A549 (cell line): Measurements from ENCODE around the gene NSUN6. TPM values are rescaled to one million over a fixed set of nuclear protein-coding genes. Genes with fewer than 3 reads are reported as not detected.

Source experiments
- ATAC-seq, 2 experiments: fragments of 200-7000 bp in 1 of 2; fragments of >200 bp in 1 of 2; cut with Nextera tagmentation in 1 of 2; cut with Tn5 transposase in 1 of 2; 3 replicates each; pipeline versions ENCODE4 v1.8.0 to v1.9.1; 2018 to 2020; ENCODE audit warnings: mild to moderate bottlenecking in 1 of 2, moderate library complexity in 1 of 2
- CTCF ChIA-PET: fragments of 300-600 bp; sonication (Branson Sonifier 250); formaldehyde crosslinking; extraction: SDS; loops from one replicate; lab custom pipeline; 2021; ENCODE audit warnings: antibody characterized with exemption, inconsistent platforms; lab: Yijun Ruan, JAX
- POLR2A ChIA-PET: fragments of 350-600 bp; formaldehyde crosslinking; extraction: SDS; loops from one replicate; lab custom pipeline; 2021; ENCODE audit warnings: antibody characterized with exemption, inconsistent platforms; lab: Yijun Ruan, JAX
- DNase-seq, 2 experiments: peaks; one replicate each; pipeline versions ENCODE4 v3.0.0 to v3.0.0-alpha.2; 2011 to 2016; ENCODE audit warnings: low read depth in 1 of 2, low spot score in 1 of 2
- FAIRE-seq: peaks from 2 replicates; lab custom pipeline; 2011; peaks lifted over from hg19 to GRCh38; lab: Jason Lieb, UNC
- H3K27ac ChIP-seq, 2 experiments: fragments of >200 bp; sonication (Bioruptor Twin); formaldehyde crosslinking; 3 replicates each; pipeline ENCODE4 v1.5.1; 2016 to 2017
- H3K4me1 ChIP-seq: fragments of >200 bp; sonication (Bioruptor Twin); formaldehyde crosslinking; 3 replicates; pipeline ENCODE4 v1.6.1; 2016
- H3K4me2 ChIP-seq: fragments of >200 bp; sonication (Bioruptor Twin); formaldehyde crosslinking; 3 replicates; pipeline ENCODE4 v1.6.1; 2016
- H3K4me3 ChIP-seq: fragments of >200 bp; sonication (Bioruptor Twin); formaldehyde crosslinking; 3 replicates; pipeline ENCODE4 v1.5.1; 2016
- H3K9me3 ChIP-seq: fragments of >200 bp; sonication (Bioruptor Twin); formaldehyde crosslinking; 3 replicates; pipeline ENCODE4 v1.6.1; 2016
- BCL3 ChIP-seq: fragments of >200 bp; sonication (Bioruptor Twin); formaldehyde crosslinking; IDR thresholded peaks from 3 replicates; pipeline ENCODE4 v1.6.1; 2016
- BHLHE40 ChIP-seq: IDR thresholded peaks from 2 replicates; pipeline ENCODE4 v1.6.1; 2012; ENCODE audit warnings: low read depth, low read length, inconsistent platforms
- CHD2 ChIP-seq: fragments of 150-350 bp; IDR thresholded peaks from 2 replicates; pipeline ENCODE4 v1.6.1; 2014; ENCODE audit warnings: low read length; ENCODE audit not compliant: partially characterized antibody
- CHD4 ChIP-seq: fragments of 200-600 bp; sonication (generic); IDR thresholded peaks from 2 replicates; pipeline ENCODE4 v1.6.1; 2016; ENCODE audit warnings: antibody characterized with exemption, mild to moderate bottlenecking, borderline replicate concordance
- EHF ChIP-seq: fragments of 250-450 bp; sonication (Bioruptor Pico); IDR thresholded peaks from 2 replicates; pipeline ENCODE4 v1.5.0; 2020; ENCODE audit warnings: mild to moderate bottlenecking
- FOSB ChIP-seq: fragments of 250-450 bp; sonication (Bioruptor Pico); IDR thresholded peaks from 2 replicates; pipeline ENCODE4 v1.5.0; 2020; ENCODE audit warnings: mild to moderate bottlenecking, moderate library complexity
- FOXS1 ChIP-seq: fragments of 250-450 bp; sonication (Bioruptor Pico); IDR thresholded peaks from 2 replicates; pipeline ENCODE4 v1.5.0; 2020; ENCODE audit warnings: mild to moderate bottlenecking, moderate library complexity
- GATA3 ChIP-seq: IDR thresholded peaks from 2 replicates; pipeline ENCODE4 v1.6.1; 2012; ENCODE audit warnings: borderline replicate concordance
- HDAC2 ChIP-seq: fragments of 200-600 bp; sonication (generic); IDR thresholded peaks from 2 replicates; pipeline ENCODE4 v1.6.1; 2016
- HEYL ChIP-seq: fragments of 250-450 bp; sonication (Bioruptor Pico); IDR thresholded peaks from 2 replicates; pipeline ENCODE4 v1.8.0; 2021; ENCODE audit warnings: mild to moderate bottlenecking, moderate library complexity
- HMGXB4 ChIP-seq: fragments of 250-450 bp; sonication (Bioruptor Pico); IDR thresholded peaks from 2 replicates; pipeline ENCODE4 v1.5.0; 2021; ENCODE audit warnings: mild to moderate bottlenecking, moderate library complexity, borderline replicate concordance
- HOXA7 ChIP-seq: fragments of 250-450 bp; sonication (Bioruptor Pico); IDR thresholded peaks from 2 replicates; pipeline ENCODE4 v1.5.0; 2020; ENCODE audit warnings: mild to moderate bottlenecking, moderate library complexity
- HOXB13 ChIP-seq: fragments of 250-450 bp; sonication (Bioruptor Pico); IDR thresholded peaks from 2 replicates; pipeline ENCODE4 v1.5.0; 2020; ENCODE audit warnings: low read depth, mild to moderate bottlenecking, moderate library complexity
- HOXB5 ChIP-seq: fragments of 250-450 bp; sonication (Bioruptor Pico); IDR thresholded peaks from 2 replicates; pipeline ENCODE4 v1.5.0; 2020; ENCODE audit warnings: mild to moderate bottlenecking, moderate library complexity
- JUN ChIP-seq, 2 experiments: fragments of >200 bp; sonication (Bioruptor Twin); formaldehyde crosslinking; IDR thresholded peaks; 2 replicates in 1 of 2; 3 replicates in 1 of 2; pipeline ENCODE4 v1.6.1; 2016 to 2017
- JUNB ChIP-seq: fragments of >200 bp; sonication (Bioruptor Twin); formaldehyde crosslinking; IDR thresholded peaks from 2 replicates; pipeline ENCODE4 v1.6.1; 2016
- KDM5A ChIP-seq: fragments of 200-600 bp; sonication (generic); IDR thresholded peaks from 2 replicates; pipeline ENCODE4 v1.6.1; 2016; ENCODE audit warnings: antibody characterized with exemption, mild to moderate bottlenecking
- MAFK ChIP-seq: fragments of 450-650 bp; IDR thresholded peaks from 2 replicates; pipeline ENCODE4 v1.6.1; 2014; ENCODE audit not compliant: partially characterized antibody
- MYC ChIP-seq: IDR thresholded peaks from 2 replicates; pipeline ENCODE4 v1.6.1; 2012; ENCODE audit warnings: mild to moderate bottlenecking, inconsistent platforms, low read length, improper control_type of control experiment, borderline replicate concordance
- NFE2L2 ChIP-seq: fragments of 150-350 bp; conservative IDR thresholded peaks from 2 replicates; pipeline ENCODE4 v1.6.1; 2014; ENCODE audit warnings: low read length
- NPAS2 ChIP-seq: fragments of 250-450 bp; sonication (Bioruptor Pico); IDR thresholded peaks from 2 replicates; pipeline ENCODE4 v1.8.0; 2022; ENCODE audit warnings: mild to moderate bottlenecking, moderate library complexity, borderline replicate concordance
- NR3C1 ChIP-seq: fragments of >200 bp; sonication (Bioruptor Twin); formaldehyde crosslinking; IDR thresholded peaks from 3 replicates; pipeline ENCODE4 v1.6.1; 2017
- PHF8 ChIP-seq: fragments of 200-600 bp; sonication (generic); IDR thresholded peaks from 2 replicates; pipeline ENCODE4 v1.6.1; 2016; ENCODE audit warnings: low read depth, mild to moderate bottlenecking, antibody characterized with exemption, moderate library complexity, borderline replicate concordance
- RCOR1 ChIP-seq: fragments of 150-350 bp; IDR thresholded peaks from 2 replicates; pipeline ENCODE4 v1.6.1; 2014; ENCODE audit warnings: antibody characterized with exemption, low read length, low read depth
- RFX5 ChIP-seq: fragments of 450-650 bp; IDR thresholded peaks from 2 replicates; pipeline ENCODE4 v1.7.1; 2014; ENCODE audit warnings: antibody characterized with exemption, mild to moderate bottlenecking, moderate library complexity
- USF2 ChIP-seq: fragments of 450-650 bp; IDR thresholded peaks from 2 replicates; pipeline ENCODE4 v1.6.1; 2014; ENCODE audit warnings: antibody characterized with exemption
- ZNF302 ChIP-seq: fragments of 250-450 bp; sonication (Bioruptor Pico); IDR thresholded peaks from 2 replicates; pipeline ENCODE4 v1.9.0; 2021; ENCODE audit warnings: inconsistent platforms, mild to moderate bottlenecking, moderate library complexity
- ZSCAN20 ChIP-seq: fragments of 250-450 bp; sonication (Bioruptor Pico); IDR thresholded peaks from 2 replicates; pipeline ENCODE4 v1.8.0; 2022; ENCODE audit warnings: mild to moderate bottlenecking, moderate library complexity
- WGBS: methylation state at CpG from one replicate; pipeline ENCODE4 v1.1.6; 2017; ENCODE audit errors: missing lambda C conversion rate; 5-methylcytosine and 5-hydroxymethylcytosine counted together
- polyA plus RNA-seq, 4 experiments: library from polyadenylated mRNA; depleted of rRNA in 3 of 4; stranded (reverse); fragments of >200 nt; fragmentation: RNase III in 1 of 4; extraction: RNeasy Plus Mini Kit Qiagen cat#74134 plus additional on column Dnase treatment in 1 of 4; gene quantifications; 2 replicates in 3 of 4; 3 replicates in 1 of 4; pipeline ENCODE4 v1.2.3, GENCODE V29; 2011 to 2017
- TF ChIP-seq, protein P1 (sequence below): fragments of >200 bp; sonication (Bioruptor Twin); formaldehyde crosslinking; IDR thresholded peaks from 2 replicates; pipeline ENCODE4 v1.6.1; 2016
- TF ChIP-seq, protein P2 (sequence below): fragments of 250-450 bp; sonication (Bioruptor Pico); IDR thresholded peaks from 2 replicates; pipeline ENCODE4 v1.5.0; 2020; ENCODE audit warnings: low read depth, mild to moderate bottlenecking, moderate library complexity

NSUN6 gene
- polyA plus RNA-seq, 2 of the 4 experiments (the other 2 are of a cell fraction): 6.5 to 14.7 TPM

DNA sequence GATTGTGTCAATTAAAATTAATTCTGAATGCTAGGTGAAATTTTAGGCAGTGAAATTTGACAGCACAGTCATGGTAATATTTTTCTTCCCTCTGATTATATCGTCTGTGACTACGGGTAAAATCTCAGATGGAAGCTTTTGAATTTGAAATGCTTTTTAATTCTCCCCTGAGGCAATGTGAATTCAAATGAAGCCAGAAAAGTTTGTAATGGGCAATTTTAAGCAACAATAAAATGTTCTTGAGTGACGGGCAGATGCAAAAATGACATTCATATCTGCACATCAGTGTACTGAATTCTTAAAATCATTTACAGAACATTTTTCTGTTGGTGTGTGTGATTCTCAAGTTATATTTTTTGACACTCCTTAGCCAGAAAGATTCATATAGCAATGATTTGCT is 134.5 kb downstream of the NSUN6 start:
- H3K9me3 ChIP-seq: no peaks in the 10 kb centered on the region
- no peak for ATAC-seq
- 94% methylated on average over 3 of the region's 3 CpGs for WGBS
- no peak for FAIRE-seq
- H3K4me3 ChIP-seq: no peak overlapping the region
- TF ChIP-seq MAFK (no peak), KDM5A (no peak), MYC (no peak), BHLHE40 (no peak), BCL3 (no peak), NPAS2 (CRISPR knock-in tag) (no peak), JUN (IDR thresholded peaks at IDR 0.05) (no peak), HOXB5 (no peak), FOXS1 (CRISPR knock-in tag) (no peak), RCOR1 (no peak), JUNB (no peak), USF2 (no peak), ZSCAN20 (CRISPR knock-in tag) (no peak), HDAC2 (no peak), NFE2L2 (no peak), FOSB (CRISPR knock-in tag) (no peak), CHD4 (no peak), HMGXB4 (no peak)
- TF ChIP-seq, protein P1, sequence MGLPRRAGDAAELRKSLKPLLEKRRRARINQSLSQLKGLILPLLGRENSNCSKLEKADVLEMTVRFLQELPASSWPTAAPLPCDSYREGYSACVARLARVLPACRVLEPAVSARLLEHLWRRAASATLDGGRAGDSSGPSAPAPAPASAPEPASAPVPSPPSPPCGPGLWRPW: no peak
- ChIA-PET POLR2A (no interaction called here), CTCF (interaction anchor here (0.9 kb wide), 1 partner anchor 78 kb away, joined by 3 read pairs; no protein-coding TSS in a partner anchor)
- no peak overlapping the region for H3K4me2 ChIP-seq
- H3K4me1 ChIP-seq: no peaks in the 10 kb centered on the region
- DNase-seq: no peak
- no peak overlapping the region for H3K27ac ChIP-seq

- TF ChIP-seq HOXA7 (no peak), ZNF302 (CRISPR knock-in tag) (no peak), CHD2 (no peak), EHF (CRISPR knock-in tag) (no peak), HDAC2 (no peak), FOSB (CRISPR knock-in tag) (no peak), HMGXB4 (no peak), GATA3 (no peak), USF2 (no peak), FOXS1 (CRISPR knock-in tag) (no peak), HEYL (CRISPR knock-in tag) (no peak), NR3C1 (no peak), HOXB13 (CRISPR knock-in tag) (no peak), PHF8 (no peak), RFX5 (no peak), JUNB (no peak), JUN (IDR thresholded peaks at IDR 0.05) (no peak)
- TF ChIP-seq, protein P2, sequence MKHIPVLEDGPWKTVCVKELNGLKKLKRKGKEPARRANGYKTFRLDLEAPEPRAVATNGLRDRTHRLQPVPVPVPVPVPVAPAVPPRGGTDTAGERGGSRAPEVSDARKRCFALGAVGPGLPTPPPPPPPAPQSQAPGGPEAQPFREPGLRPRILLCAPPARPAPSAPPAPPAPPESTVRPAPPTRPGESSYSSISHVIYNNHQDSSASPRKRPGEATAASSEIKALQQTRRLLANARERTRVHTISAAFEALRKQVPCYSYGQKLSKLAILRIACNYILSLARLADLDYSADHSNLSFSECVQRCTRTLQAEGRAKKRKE (CRISPR knock-in tag): no peak
- CTCF ChIA-PET: interaction anchor here (1.1 kb wide), 1 partner anchor 28 kb away, joined by 3 read pairs; no protein-coding TSS in a partner anchor
Measured at GRCh38 chr10:18514537-18514936, 136.8 kb downstream of the NSUN6 start.

More at GRCh38 chr10:18514537-18514936, 136.8 kb downstream of the NSUN6 start:
- ATAC-seq: no peak
- Histone ChIP-seq H3K4me1 (no peaks in the 10 kb centered on the region), H3K27ac (no peak overlapping the region), H3K4me3 (no peak overlapping the region), H3K4me2 (no peak overlapping the region), H3K9me3 (no peaks in the 10 kb centered on the region)
- no peak for DNase-seq
- FAIRE-seq: no peak
- POLR2A ChIA-PET: no interaction called here
